K562 (cell line): Measurements from ENCODE around the gene STK24. TPM values are rescaled to one million over a fixed set of nuclear protein-coding genes. Genes with fewer than 3 reads are reported as not detected.

Experiments
- ATAC-seq: fragments of 200-7000 bp; cut with Tn5 transposase; 3 replicates; pipeline ENCODE4 v1.9.1; 2020; ENCODE audit warnings: moderate library complexity
- BruUV-seq: library from RNA; stranded (reverse); fragments of 400-500 nt; replicated peaks from 2 replicates; lab custom pipeline; 2021; lab: Mats Ljungman, UMichigan
- CTCF ChIA-PET: fragments of 300-600 bp; formaldehyde crosslinking; extraction: SDS; loops from one replicate; lab custom pipeline; 2021; ENCODE audit warnings: low intra/inter-chr PET ratio; lab: Yijun Ruan, JAX
- POLR2A ChIA-PET: fragments of 300-600, 350-650 bp; sonication (Branson Sonifier 250); formaldehyde crosslinking; extraction: SDS; loops from one replicate; lab custom pipeline; 2021; ENCODE audit warnings: antibody characterized with exemption, inconsistent platforms; lab: Yijun Ruan, JAX
- DNase-seq, 4 experiments: peaks; one replicate each; pipeline versions ENCODE4 v3.0.0 to v3.0.0-alpha.2; 2011 to 2018; ENCODE audit warnings: low spot score in 3 of 4, mixed read lengths in 3 of 4; ENCODE audit errors: extremely low read depth in 1 of 4
- FAIRE-seq: peaks from 2 replicates; lab custom pipeline; 2011; peaks lifted over from hg19 to GRCh38; lab: Jason Lieb, UNC
- H2AFZ ChIP-seq: 2 replicates; pipeline ENCODE4 v1.6.0; 2011; ENCODE audit warnings: low read depth, low read length, control low read depth, inconsistent platforms
- H3K27ac ChIP-seq: fragments of 200-600 bp; 3 replicates; pipeline ENCODE4 v1.8.0; 2011; ENCODE audit warnings: low read depth, mild to moderate bottlenecking, control low read depth, inconsistent platforms, low read length, moderate library complexity, mixed read lengths; ENCODE audit errors: extremely low read depth
- H3K27me3 ChIP-seq, 2 experiments: fragments of 300-600 bp in 1 of 2; 2 replicates in 1 of 2; 3 replicates in 1 of 2; pipeline versions ENCODE4 v1.6.0 to v1.8.0; 2011; ENCODE audit warnings: inconsistent platforms in 2 of 2, low read length in 2 of 2, mild to moderate bottlenecking in 1 of 2, mixed read lengths in 1 of 2, moderate library complexity in 1 of 2; ENCODE audit not compliant: control insufficient read depth in 2 of 2, insufficient read depth in 2 of 2
- H3K36me3 ChIP-seq: fragments of 300-600 bp; 3 replicates; pipeline ENCODE4 v1.8.0; 2011; ENCODE audit warnings: mild to moderate bottlenecking, low read length, inconsistent platforms; ENCODE audit not compliant: control insufficient read depth, insufficient read depth
- H3K4me1 ChIP-seq, 2 experiments: fragments of 200-600 bp in 1 of 2; replicated peaks in 1 of 2; 2 replicates in 1 of 2; 3 replicates in 1 of 2; pipeline versions ENCODE4 v1.5.1 to v1.8.0; 2011; ENCODE audit warnings: inconsistent platforms in 2 of 2, low read length in 2 of 2, mild to moderate bottlenecking in 1 of 2, mixed read lengths in 1 of 2, moderate library complexity in 1 of 2; ENCODE audit not compliant: control insufficient read depth in 2 of 2, insufficient read depth in 2 of 2
- H3K4me2 ChIP-seq: 2 replicates; pipeline ENCODE4 v1.6.1; 2011; ENCODE audit warnings: low read length, control low read depth, inconsistent platforms, mixed read lengths; ENCODE audit not compliant: insufficient read depth
- H3K4me3 ChIP-seq: fragments of 200-600 bp; sonication (generic), shearing (Covaris generic); 2 replicates; pipeline ENCODE4 v1.5.1; 2016; ENCODE audit warnings: control low read depth, inconsistent platforms
- H3K79me2 ChIP-seq: fragments of 200-600 bp; 3 replicates; pipeline ENCODE4 v1.8.0; 2011; ENCODE audit warnings: low read length, inconsistent platforms; ENCODE audit not compliant: control insufficient read depth, insufficient read depth
- H3K9ac ChIP-seq, 2 experiments: 2 replicates each; pipeline versions ENCODE4 v1.6.0 to v1.6.1; 2011; ENCODE audit warnings: low read depth in 2 of 2, low read length in 2 of 2, control low read depth in 1 of 2, inconsistent platforms in 1 of 2, mild to moderate bottlenecking in 1 of 2, mixed read lengths in 1 of 2; ENCODE audit not compliant: insufficient read depth in 1 of 2
- H3K9me1 ChIP-seq: one replicate; pipeline ENCODE4 v1.6.0; 2011; ENCODE audit warnings: inconsistent platforms, mild to moderate bottlenecking, low read length, moderate library complexity; ENCODE audit not compliant: control insufficient read depth, insufficient read depth
- H3K9me3 ChIP-seq: replicated peaks from 2 replicates; pipeline ENCODE4 v1.5.1; 2011; ENCODE audit warnings: low read depth, low read length, inconsistent platforms; ENCODE audit not compliant: control insufficient read depth, insufficient read depth
- H4K20me1 ChIP-seq: replicated peaks from 2 replicates; pipeline ENCODE4 v1.6.1; 2011; ENCODE audit warnings: low read length, inconsistent platforms, mixed read lengths; ENCODE audit not compliant: control insufficient read depth, insufficient read depth
- HDAC2 ChIP-seq: fragments of 450-650 bp; IDR thresholded peaks from 2 replicates; pipeline ENCODE4 v1.6.1; 2016; ENCODE audit warnings: mild to moderate bottlenecking
- HNRNPK ChIP-seq: fragments of 200-400 bp; formaldehyde crosslinking; IDR thresholded peaks from one replicate; pipeline ENCODE4 v1.6.1; 2018; ENCODE audit warnings: mild to moderate bottlenecking, low read depth, low read length; ENCODE audit not compliant: poor library complexity, severe bottlenecking
- IRF2 ChIP-seq: sonication (generic); formaldehyde crosslinking; IDR thresholded peaks from 2 replicates; pipeline ENCODE4 v1.8.1; 2022; ENCODE audit warnings: mild to moderate bottlenecking, missing genetic modification reagents
- MAFF ChIP-seq: IDR thresholded peaks from 2 replicates; pipeline ENCODE4 v1.6.1; 2012; ENCODE audit warnings: low read length, improper control_type of control experiment
- NCOA2 ChIP-seq, 2 experiments: fragments of 450-650 bp; IDR thresholded peaks; 2 replicates each; pipeline ENCODE4 v1.6.1; 2018; ENCODE audit warnings: mild to moderate bottlenecking in 2 of 2, moderate library complexity in 1 of 2; ENCODE audit not compliant: partially characterized antibody in 2 of 2
- PPARD ChIP-seq: fragments of 250-450 bp; sonication (Bioruptor Pico); IDR thresholded peaks from 2 replicates; pipeline ENCODE4 v1.8.0; 2022; ENCODE audit warnings: inconsistent platforms, mild to moderate bottlenecking, moderate library complexity
- SMAD2 ChIP-seq: fragments of 150-350 bp; IDR thresholded peaks from 2 replicates; pipeline ENCODE4 v1.6.1; 2014; ENCODE audit warnings: low read depth, mild to moderate bottlenecking, low read length
- TFAM ChIP-seq: fragments of 250-450 bp; sonication (Bioruptor Pico); conservative IDR thresholded peaks from 2 replicates; pipeline ENCODE4 v1.5.0; 2021; ENCODE audit warnings: mild to moderate bottlenecking, moderate library complexity
- TSC22D4 ChIP-seq: fragments of 450-650 bp; IDR thresholded peaks from 2 replicates; pipeline ENCODE4 v1.6.1; 2016; ENCODE audit warnings: missing genetic modification characterization, missing biosample characterization, control low read depth
- ZNF134 ChIP-seq: fragments of 250-450 bp; sonication (Bioruptor Pico); conservative IDR thresholded peaks from 2 replicates; pipeline ENCODE4 v1.4.0; 2020
- ZNF140 ChIP-seq: fragments of 250-450 bp; sonication (Bioruptor Pico); IDR thresholded peaks from 2 replicates; pipeline ENCODE4 v1.8.0; 2021; ENCODE audit warnings: moderate library complexity, mild to moderate bottlenecking, inconsistent platforms
- ZNF668 ChIP-seq: fragments of 250-450 bp; sonication (Bioruptor Pico); IDR thresholded peaks from 2 replicates; pipeline ENCODE4 v1.8.0; 2022; ENCODE audit warnings: mild to moderate bottlenecking, inconsistent platforms
- WGBS: fragments of 100-300 bp; shearing (Covaris generic); methylation state at CpG from one replicate; pipeline ENCODE4 v1.1.6; 2016; ENCODE audit warnings: low coverage, mixed read lengths; ENCODE audit not compliant: insufficient coverage; ENCODE audit errors: missing lambda C conversion rate; 5-methylcytosine and 5-hydroxymethylcytosine counted together
- in situ Hi-C: fragments of 300-500 bp; cut with MboI; formaldehyde crosslinking; loops from 4 replicates; pipeline ENCODE4 v1.15.0; 2018; ENCODE audit warnings: inconsistent platforms, mixed read lengths
- intact Hi-C: fragments of 100-400 bp; cut with micrococcal nuclease; formaldehyde crosslinking; loops from 2 replicates; pipeline ENCODE4 v1.14.2; 2022
- polyA plus RNA-seq, 8 experiments: library from polyadenylated mRNA; depleted of rRNA in 4 of 8; stranded (reverse) in 5 of 8; unstranded in 3 of 8; fragments of >200 nt; fragmentation: Nextera tagmentation in 2 of 8; fragmentation: Illumina TruSeq in 1 of 8; extraction: Ambion mirVana in 2 of 8; extraction: Trizol in 1 of 8; gene quantifications; 2 replicates each; pipeline versions ENCODE4 v1.2.1 to v1.2.3, GENCODE V29; 2011 to 2014; ENCODE audit warnings: inconsistent platforms in 1 of 8, missing spikeins in 1 of 8
- total RNA-seq, 7 experiments: library from RNA; depleted of rRNA in 6 of 7; stranded (reverse); fragments of >200 nt in 6 of 7; fragmentation: Illumina TruSeq in 2 of 7; extraction: Trizol in 2 of 7; gene quantifications; 2 replicates each; pipeline versions ENCODE4 v1.2.1 to v1.2.3, GENCODE V29; 2011 to 2021; ENCODE audit warnings: low replicate concordance in 1 of 7
- TF ChIP-seq, protein P1 (sequence below), 2 experiments: fragments of 450-650 bp in 1 of 2; IDR thresholded peaks; 2 replicates each; pipeline ENCODE4 v1.6.1; 2011 to 2017; ENCODE audit warnings: low read depth in 2 of 2, antibody characterized with exemption in 1 of 2, borderline replicate concordance in 1 of 2, low read length in 1 of 2, mild to moderate bottlenecking in 1 of 2, mixed read lengths in 1 of 2; ENCODE audit not compliant: control insufficient read depth in 1 of 2
- TF ChIP-seq, protein P2 (sequence below), 2 experiments: IDR thresholded peaks; 2 replicates each; pipeline ENCODE4 v1.6.1; 2011; ENCODE audit warnings: borderline replicate concordance in 1 of 2, control low read depth in 1 of 2, low read depth in 1 of 2, low read length in 1 of 2, mild to moderate bottlenecking in 1 of 2, mixed read lengths in 1 of 2, moderate library complexity in 1 of 2; ENCODE audit not compliant: insufficient read depth in 1 of 2, insufficient read length in 1 of 2, poor library complexity in 1 of 2, severe bottlenecking in 1 of 2; ENCODE audit errors: extremely low read depth in 1 of 2

The STK24 gene
- total and polyA plus RNA-seq, 9 of the 15 experiments (the other 6 are each of a cell fraction or from before 2014, with no cell fraction given): 3.8 to 78.4 (median 28.2) TPM

DNA sequence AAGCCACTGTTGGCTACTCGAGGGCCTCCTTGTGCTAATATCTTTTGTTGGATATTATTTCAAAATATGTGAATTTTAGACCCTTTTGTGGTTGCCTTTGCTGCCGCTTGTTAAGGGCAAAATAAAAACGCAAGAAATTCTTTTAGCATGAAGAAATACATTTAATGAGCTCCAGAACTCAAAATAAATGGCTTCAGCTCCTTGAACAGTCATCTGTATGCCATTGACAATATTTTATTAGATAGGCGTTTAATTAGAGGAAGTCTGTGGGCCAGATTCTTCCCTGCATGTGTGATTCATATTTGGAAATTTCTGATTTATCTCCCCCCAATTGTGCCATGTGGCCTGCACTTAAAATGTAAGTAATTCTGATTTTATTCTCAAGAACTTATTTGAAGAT, 177.2 kb downstream of the STK24 start:
- Histone ChIP-seq H3K36me3 (no peaks in the 10 kb centered on the region), H3K4me1 (no peaks in the 10 kb centered on the region; a peak in 1 of 5 replicates), H3K4me3 (no peak overlapping the region), H3K4me2 (no peak overlapping the region), H3K9ac (no peak overlapping the region), H3K79me2 (no peaks in the 10 kb centered on the region), H3K9me3 (no peaks in the 10 kb centered on the region), H3K27ac (no peak overlapping the region), H3K9me1 (no peaks in the 10 kb centered on the region), H2AFZ (no peak overlapping the region), H4K20me1 (no peaks in the 10 kb centered on the region; the same call in 1 of the 2 replicates), H3K27me3 (peaks cover 12 to 30% of the 10 kb centered on the region in 2 experiments)
- CTCF ChIA-PET: no interaction called here
- DNase-seq (no peak), FAIRE-seq (no peak), ATAC-seq (no peak)
- no TSS peak for BruUV-seq
- POLR2A ChIA-PET: no interaction called here
- intact Hi-C loops (no loop called here), in situ Hi-C loops (no loop called here)
- no peak for TF ChIP-seq PPARD
- TF ChIP-seq, protein P1, sequence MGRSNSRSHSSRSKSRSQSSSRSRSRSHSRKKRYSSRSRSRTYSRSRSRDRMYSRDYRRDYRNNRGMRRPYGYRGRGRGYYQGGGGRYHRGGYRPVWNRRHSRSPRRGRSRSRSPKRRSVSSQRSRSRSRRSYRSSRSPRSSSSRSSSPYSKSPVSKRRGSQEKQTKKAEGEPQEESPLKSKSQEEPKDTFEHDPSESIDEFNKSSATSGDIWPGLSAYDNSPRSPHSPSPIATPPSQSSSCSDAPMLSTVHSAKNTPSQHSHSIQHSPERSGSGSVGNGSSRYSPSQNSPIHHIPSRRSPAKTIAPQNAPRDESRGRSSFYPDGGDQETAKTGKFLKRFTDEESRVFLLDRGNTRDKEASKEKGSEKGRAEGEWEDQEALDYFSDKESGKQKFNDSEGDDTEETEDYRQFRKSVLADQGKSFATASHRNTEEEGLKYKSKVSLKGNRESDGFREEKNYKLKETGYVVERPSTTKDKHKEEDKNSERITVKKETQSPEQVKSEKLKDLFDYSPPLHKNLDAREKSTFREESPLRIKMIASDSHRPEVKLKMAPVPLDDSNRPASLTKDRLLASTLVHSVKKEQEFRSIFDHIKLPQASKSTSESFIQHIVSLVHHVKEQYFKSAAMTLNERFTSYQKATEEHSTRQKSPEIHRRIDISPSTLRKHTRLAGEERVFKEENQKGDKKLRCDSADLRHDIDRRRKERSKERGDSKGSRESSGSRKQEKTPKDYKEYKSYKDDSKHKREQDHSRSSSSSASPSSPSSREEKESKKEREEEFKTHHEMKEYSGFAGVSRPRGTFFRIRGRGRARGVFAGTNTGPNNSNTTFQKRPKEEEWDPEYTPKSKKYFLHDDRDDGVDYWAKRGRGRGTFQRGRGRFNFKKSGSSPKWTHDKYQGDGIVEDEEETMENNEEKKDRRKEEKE (IDR thresholded peaks at IDR 0.05; ENCODE audit: borderline replicate concordance in 1 of 2, control insufficient read depth in 1 of 2, low read depth in 2 of 2, low read length in 1 of 2): no peak
- no peak for TF ChIP-seq IRF2 (CRISPR knock-in tag)
- no peak for TF ChIP-seq HDAC2
- TF ChIP-seq, protein P2, sequence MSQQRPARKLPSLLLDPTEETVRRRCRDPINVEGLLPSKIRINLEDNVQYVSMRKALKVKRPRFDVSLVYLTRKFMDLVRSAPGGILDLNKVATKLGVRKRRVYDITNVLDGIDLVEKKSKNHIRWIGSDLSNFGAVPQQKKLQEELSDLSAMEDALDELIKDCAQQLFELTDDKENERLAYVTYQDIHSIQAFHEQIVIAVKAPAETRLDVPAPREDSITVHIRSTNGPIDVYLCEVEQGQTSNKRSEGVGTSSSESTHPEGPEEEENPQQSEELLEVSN (IDR thresholded peaks at IDR 0.05; ENCODE audit: borderline replicate concordance in 1 of 2, extremely low read depth in 1 of 2, insufficient read depth in 1 of 2, insufficient read length in 1 of 2, low read depth in 1 of 2, low read length in 1 of 2, poor library complexity in 1 of 2, severe bottlenecking in 1 of 2): no peak
- no peak for TF ChIP-seq ZNF140 (CRISPR knock-in tag)
- no peak for TF ChIP-seq TFAM (CRISPR knock-in tag)
- no peak for TF ChIP-seq ZNF668 (CRISPR knock-in tag)
- TF ChIP-seq ZNF134 (CRISPR knock-in tag): no peak
- no peak for TF ChIP-seq MAFF
- no peak for TF ChIP-seq TSC22D4
- TF ChIP-seq NCOA2 (IDR thresholded peaks at IDR 0.05; ENCODE audit: partially characterized antibody in 2 of 2): no peak
- no peak for TF ChIP-seq SMAD2
- TF ChIP-seq HNRNPK: no peak
- 0% methylated on average over 4 of the region's 4 CpGs for WGBS
